Activated CD4-positive, alpha-beta memory T cell treated with anti-CD3 and anti-CD28 coated beads, Interleukin-2, amount 10 ng/mL, durations not matched to agents 7 days and 5 days (primary cell): Measurements from ENCODE around the gene TMEM225B. TPM values are rescaled to one million over a fixed set of nuclear protein-coding genes. Genes with fewer than 3 reads are reported as not detected.
"Not testable (repeated sequence)": the region's sequence is repeated elsewhere in the genome, so short reads cannot be mapped to it uniquely, and the experiment has no call there.

Experiments used
- CTCF ChIA-PET: fragments of 350-600 bp; sonication (Branson Sonifier 250); formaldehyde crosslinking; loops from one replicate; lab custom pipeline; 2021; ENCODE audit warnings: antibody characterized with exemption, inconsistent platforms; lab: Charles Lee
- POLR2A ChIA-PET: fragments of 350-600 bp; sonication (Branson Sonifier 250); formaldehyde crosslinking; loops from one replicate; lab custom pipeline; 2021; ENCODE audit warnings: antibody characterized with exemption; lab: Charles Lee
- DNase-seq: peaks from one replicate; pipeline ENCODE4 v3.0.0-alpha.2; 2020
- H3K27ac Mint-ChIP-seq: one replicate; pipeline ENCODE4 v1.8.0; 2021; ENCODE audit warnings: mild to moderate bottlenecking, mixed read lengths
- H3K27me3 Mint-ChIP-seq: one replicate; pipeline ENCODE4 v1.8.0; 2021; ENCODE audit warnings: mixed read lengths
- H3K36me3 Mint-ChIP-seq: one replicate; pipeline ENCODE4 v1.8.0; 2021; ENCODE audit warnings: low read depth, mixed read lengths
- H3K4me1 Mint-ChIP-seq: one replicate; pipeline ENCODE4 v1.8.0; 2021; ENCODE audit warnings: mixed read lengths
- H3K4me3 Mint-ChIP-seq: one replicate; pipeline ENCODE4 v1.8.0; 2021; ENCODE audit warnings: mild to moderate bottlenecking, mixed read lengths
- H3K9me3 Mint-ChIP-seq: one replicate; pipeline ENCODE4 v1.8.0; 2021; ENCODE audit warnings: mixed read lengths
- total RNA-seq, 2 experiments: library from RNA; stranded (reverse); gene quantifications; one replicate each; pipeline ENCODE4 v1.2.3, GENCODE V29; 2021

Gene TMEM225B
- total RNA-seq, 2 experiments from 2014 or later = 1.3 to 1.9 TPM

DNA sequence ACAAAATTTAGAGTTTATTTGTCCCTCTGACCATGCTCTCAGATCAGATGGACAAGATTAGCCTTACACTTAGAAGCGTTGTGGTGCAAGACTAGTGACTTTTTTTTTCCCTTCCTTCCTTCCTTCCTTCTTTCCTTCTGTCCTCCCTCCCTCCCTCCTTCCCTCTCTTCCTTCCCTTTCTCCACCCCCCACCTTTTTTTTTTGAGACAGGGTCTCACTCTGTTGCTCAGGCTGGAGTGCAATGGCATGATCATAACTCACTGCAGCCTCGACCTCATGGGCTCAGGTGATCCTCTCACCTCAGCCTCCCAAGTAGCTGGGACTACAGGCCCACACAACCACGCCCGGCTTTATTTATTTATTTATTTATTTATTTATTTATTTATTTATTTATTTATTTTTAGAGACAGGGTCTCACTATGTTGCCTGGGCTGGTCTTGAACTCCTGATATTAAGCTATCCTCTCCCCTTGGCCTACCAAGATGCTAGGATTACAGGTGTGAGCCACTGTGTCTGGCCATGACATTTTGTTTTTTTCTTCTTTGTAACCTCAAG is 17.2 kb upstream of the TMEM225B start:
- not testable (repeated sequence) for H3K27ac Mint-ChIP-seq, DNase-seq, H3K9me3 Mint-ChIP-seq, H3K27me3 Mint-ChIP-seq, H3K36me3 Mint-ChIP-seq
- peak overlapping the region; percentile 76 for H3K4me3 Mint-ChIP-seq
- H3K4me1 Mint-ChIP-seq = peaks cover 20% of the 10 kb centered on the region
- ChIA-PET POLR2A (interaction anchor here (0.8 to 1.9 kb wide), 3 partner anchors 23 to 172 kb away, joined by 3 to 11 read pairs (median 4); partner anchors contain the start of genes BUD31, PDAP1, ZNF655 and ZSCAN25), CTCF (interaction anchor here (0.5 kb wide), 1 partner anchor 557 kb away, joined by 3 read pairs; no protein-coding TSS in a partner anchor)

GRCh38 chr7:99588868-99589267 is 9.2 kb upstream of the TMEM225B start:
- no peaks in the 10 kb centered on the region for H3K9me3 Mint-ChIP-seq
- CTCF ChIA-PET = no interaction called here
- no peak overlapping the region for H3K4me3 Mint-ChIP-seq
- H3K36me3 Mint-ChIP-seq = no peaks in the 10 kb centered on the region
- no peak overlapping the region for H3K27ac Mint-ChIP-seq
- no peaks in the 10 kb centered on the region for H3K27me3 Mint-ChIP-seq
- H3K4me1 Mint-ChIP-seq = no peaks in the 10 kb centered on the region
- POLR2A ChIA-PET = no interaction called here
- no peak for DNase-seq

GRCh38 chr7:99594948-99595745 is 2.9 kb upstream of the TMEM225B start:
- Mint-ChIP-seq H3K27ac (no peak overlapping the region), H3K4me3 (no peak overlapping the region), H3K36me3 (no peaks in the 10 kb centered on the region), H3K9me3 (no peaks in the 10 kb centered on the region), H3K4me1 (no peaks in the 10 kb centered on the region), H3K27me3 (no peaks in the 10 kb centered on the region)
- ChIA-PET POLR2A (no interaction called here), CTCF (no interaction called here)
- DNase-seq = no peak

- no peaks in the 10 kb centered on the region for H3K36me3 Mint-ChIP-seq
- no peaks in the 10 kb centered on the region for H3K9me3 Mint-ChIP-seq
- H3K27ac Mint-ChIP-seq = no peak overlapping the region
- H3K4me3 Mint-ChIP-seq = no peak overlapping the region
- CTCF ChIA-PET = no interaction called here
- POLR2A ChIA-PET = no interaction called here
- no peak for DNase-seq
- no peaks in the 10 kb centered on the region for H3K4me1 Mint-ChIP-seq
- no peaks in the 10 kb centered on the region for H3K27me3 Mint-ChIP-seq
These were observed 1.6 kb upstream of the TMEM225B start for GRCh38 chr7:99596408-99596955.

DNA sequence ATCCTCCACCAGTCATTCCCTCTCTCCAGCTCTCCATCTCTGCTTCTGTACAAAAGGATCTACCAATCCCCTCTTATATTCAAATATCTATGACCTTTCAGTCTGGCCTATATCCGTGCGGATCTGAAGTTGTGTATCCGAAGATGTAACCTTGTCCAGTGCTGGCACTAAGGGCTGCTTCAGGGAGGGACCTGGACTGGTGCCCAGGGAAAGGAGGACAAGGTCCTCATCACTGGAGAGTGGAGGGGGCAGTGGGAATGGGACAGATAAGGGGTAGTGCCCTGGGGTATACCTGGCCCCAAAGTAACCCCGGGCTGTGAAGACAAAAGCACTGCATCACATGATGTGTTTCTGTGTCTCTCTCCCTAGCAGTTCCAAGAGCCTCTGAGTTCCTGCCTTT is 1.8 kb downstream of the TMEM225B start:
- no peaks in the 10 kb centered on the region for H3K9me3 Mint-ChIP-seq
- no peak overlapping the region for H3K4me3 Mint-ChIP-seq
- no peaks in the 10 kb centered on the region for H3K27me3 Mint-ChIP-seq
- DNase-seq = no peak
- no peaks in the 10 kb centered on the region for H3K36me3 Mint-ChIP-seq
- H3K4me1 Mint-ChIP-seq = no peaks in the 10 kb centered on the region
- ChIA-PET POLR2A (no interaction called here), CTCF (no interaction called here)
- no peak overlapping the region for H3K27ac Mint-ChIP-seq

DNA sequence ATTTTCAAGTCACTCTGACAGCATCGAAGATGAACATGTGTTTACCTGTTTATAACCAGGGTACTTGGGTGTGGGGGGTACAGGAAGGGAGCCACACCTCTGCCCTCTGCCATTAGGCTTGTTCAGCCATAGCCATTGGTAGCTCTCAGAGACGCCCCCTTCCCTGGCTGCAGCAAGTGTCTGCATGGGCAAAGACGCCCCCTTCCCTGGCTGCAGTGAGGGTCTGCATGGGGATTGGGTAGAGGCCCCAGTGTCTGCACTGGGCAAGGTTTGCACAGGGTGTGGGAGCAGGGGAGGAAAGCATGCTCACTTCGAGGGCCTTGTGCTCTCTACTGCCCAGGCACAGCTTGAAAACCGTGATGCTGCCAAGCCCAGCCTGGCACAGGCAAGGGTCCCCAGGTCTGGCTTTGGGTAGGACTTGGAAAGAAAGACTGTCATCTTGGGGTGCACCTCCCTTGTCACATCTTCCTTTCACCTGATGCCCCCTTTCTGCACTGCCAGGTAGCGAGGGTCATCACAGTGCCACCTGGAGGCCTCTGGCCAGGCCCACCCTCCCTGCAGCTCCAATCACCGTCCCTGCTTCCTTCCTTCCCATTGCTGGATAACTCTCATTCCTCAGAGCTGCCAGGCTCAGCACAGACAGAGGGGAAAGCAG is 3.7 kb downstream of the TMEM225B start:
- Mint-ChIP-seq H3K36me3 (no peaks in the 10 kb centered on the region), H3K4me3 (no peak overlapping the region), H3K4me1 (no peaks in the 10 kb centered on the region), H3K27me3 (no peaks in the 10 kb centered on the region), H3K27ac (no peak overlapping the region), H3K9me3 (no peaks in the 10 kb centered on the region)
- ChIA-PET POLR2A (interaction anchor here (1.5 kb wide), 1 partner anchor 15 kb away, joined by 4 read pairs; the partner anchor contains the start of gene ZSCAN25), CTCF (no interaction called here)
- no peak for DNase-seq

DNA sequence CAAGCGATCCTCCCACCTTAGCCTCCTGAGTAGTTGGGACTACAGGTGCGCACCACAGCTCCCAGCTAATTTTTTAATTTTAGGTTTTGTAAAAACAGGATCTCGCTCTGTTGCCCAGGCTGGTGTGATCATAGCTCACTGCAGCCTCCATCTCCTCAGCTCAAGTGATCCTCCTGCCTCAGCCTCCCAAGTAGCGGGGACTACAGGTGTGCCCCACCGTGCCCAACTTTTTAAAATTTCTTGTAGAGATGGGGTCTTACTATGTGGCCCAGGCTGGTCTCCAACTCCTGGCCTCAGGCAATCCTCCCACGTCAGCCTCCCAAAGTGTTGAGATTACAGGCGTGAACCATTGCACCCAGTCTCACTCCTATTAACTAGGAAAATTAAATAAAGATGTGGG is 7.5 kb downstream of the TMEM225B start:
- Mint-ChIP-seq H3K36me3 (no peaks in the 10 kb centered on the region), H3K27ac (no peak overlapping the region), H3K4me3 (no peak overlapping the region), H3K9me3 (no peaks in the 10 kb centered on the region), H3K4me1 (no peaks in the 10 kb centered on the region), H3K27me3 (peaks cover 5% of the 10 kb centered on the region)
- ChIA-PET CTCF (no interaction called here), POLR2A (no interaction called here)
- DNase-seq = no peak

GRCh38 chr7:99606531-99606930 is 8.5 kb downstream of the TMEM225B start:
- Mint-ChIP-seq H3K27me3 (peaks cover 8% of the 10 kb centered on the region), H3K9me3 (no peaks in the 10 kb centered on the region), H3K4me3 (no peak overlapping the region), H3K36me3 (no peaks in the 10 kb centered on the region), H3K4me1 (no peaks in the 10 kb centered on the region), H3K27ac (no peak overlapping the region)
- ChIA-PET POLR2A (interaction anchor here (2.3 kb wide), 1 partner anchor 10 kb away, joined by 7 read pairs; the partner anchor contains the start of gene ZSCAN25), CTCF (no interaction called here)
- DNase-seq = no peak

- POLR2A ChIA-PET = interaction anchor here (2.3 kb wide), 1 partner anchor 9 kb away, joined by 7 read pairs; the partner anchor contains the start of gene ZSCAN25
- no peaks in the 10 kb centered on the region for H3K4me1 Mint-ChIP-seq
- H3K27me3 Mint-ChIP-seq = peaks cover 8% of the 10 kb centered on the region
- CTCF ChIA-PET = interaction anchor here (0.6 kb wide), 1 partner anchor 380 kb away, joined by 4 read pairs; no protein-coding TSS in a partner anchor
- no peak overlapping the region for H3K4me3 Mint-ChIP-seq
- H3K27ac Mint-ChIP-seq = no peak overlapping the region
- no peak for DNase-seq
- H3K9me3 Mint-ChIP-seq = no peaks in the 10 kb centered on the region
- no peaks in the 10 kb centered on the region for H3K36me3 Mint-ChIP-seq
These were observed 9.5 kb downstream of the TMEM225B start for GRCh38 chr7:99607548-99607947.

DNA sequence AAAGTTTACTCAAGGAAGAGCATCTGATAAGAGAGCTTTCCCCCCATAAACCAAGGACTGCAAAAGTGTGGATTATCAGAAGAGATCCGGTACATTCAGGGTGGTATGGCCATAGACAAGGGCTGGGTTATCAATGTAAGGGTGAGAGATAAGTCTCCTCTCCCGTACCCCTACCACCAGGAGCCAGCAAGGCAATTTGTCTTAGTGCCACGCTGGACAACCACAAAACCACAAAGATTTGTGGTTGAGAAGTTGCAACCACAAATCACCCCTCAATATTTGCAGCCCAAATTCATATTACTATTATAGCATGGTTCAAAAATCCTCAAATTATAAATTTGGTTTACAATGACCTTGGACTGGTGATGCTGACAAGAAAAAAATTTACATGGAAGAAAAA is 16.4 kb downstream of the TMEM225B start:
- peaks cover 9% of the 10 kb centered on the region for H3K27me3 Mint-ChIP-seq
- no peak for DNase-seq
- no peak overlapping the region for H3K4me3 Mint-ChIP-seq
- no peak overlapping the region for H3K27ac Mint-ChIP-seq
- POLR2A ChIA-PET = interaction anchor here (2.5 to 3.7 kb wide), 2 partner anchors 10 to 56 kb away, joined by 19 to 42 read pairs; partner anchors contain the start of gene ZNF655
- peaks cover 20% of the 10 kb centered on the region for H3K36me3 Mint-ChIP-seq
- CTCF ChIA-PET = no interaction called here
- peaks cover 41% of the 10 kb centered on the region for H3K4me1 Mint-ChIP-seq
- H3K9me3 Mint-ChIP-seq = no peaks in the 10 kb centered on the region

GRCh38 chr7:99615989-99616358 is 17.9 kb downstream of the TMEM225B start:
- H3K4me3 Mint-ChIP-seq = peak overlapping the region; percentile 89
- POLR2A ChIA-PET = interaction anchor here (1.1 to 3.7 kb wide), 12 partner anchors 9 to 207 kb away, joined by 3 to 42 read pairs (median 6); partner anchors contain the start of genes BUD31, PDAP1, TMEM225B and ZKSCAN5
- CTCF ChIA-PET = interaction anchor here (1.2 kb wide), 2 partner anchors 64 to 375 kb away, joined by 3 to 4 read pairs; partner anchors contain the start of gene FAM200A
- H3K9me3 Mint-ChIP-seq = no peaks in the 10 kb centered on the region
- peak overlapping the region; percentile 86 for H3K27ac Mint-ChIP-seq
- peaks cover 33% of the 10 kb centered on the region for H3K36me3 Mint-ChIP-seq
- no peak for DNase-seq
- H3K27me3 Mint-ChIP-seq = peaks cover 2% of the 10 kb centered on the region
- peaks cover 47% of the 10 kb centered on the region for H3K4me1 Mint-ChIP-seq

- Mint-ChIP-seq H3K4me3 (peak within 1 kb of the TSS; percentile 89), H3K9me3 (no peaks in the 10 kb centered on the region), H3K27me3 (peaks cover 2% of the 10 kb centered on the region), H3K36me3 (peaks cover 39% of the 10 kb centered on the region), H3K27ac (peak within 1 kb of the TSS; percentile 86), H3K4me1 (peaks cover 53% of the 10 kb centered on the region)
- ChIA-PET POLR2A (interaction anchor here (0.6 to 3.7 kb wide), 16 partner anchors 8 to 303 kb away, joined by 3 to 42 read pairs (median 4); partner anchors contain the start of genes BUD31, PDAP1, TMEM225B and ZKSCAN5), CTCF (interaction anchor here (0.9 to 1.2 kb wide), 3 partner anchors 14 to 112 kb away, joined by 3 to 4 read pairs (median 3); partner anchors contain the start of genes FAM200A and ZKSCAN5)
- DNase-seq = peak; percentile 87
These were observed 18.5 kb downstream of the TMEM225B start, which contains the start of gene ZSCAN25 for GRCh38 chr7:99616359-99617191. ZSCAN25 (plus strand) TSS chr7:99616946; CDS start chr7:99619607, 2,661 bp downstream.
